WTC11 (cell line): ENCODE results near the gene SART3.

ENCODE experiments used
- AFF4 ChIP-seq: sonication (generic); formaldehyde crosslinking; IDR thresholded peaks from 2 replicates; pipeline ENCODE4 v1.8.1; 2023; ENCODE audit warnings: mild to moderate bottlenecking, missing genetic modification reagents, borderline replicate concordance
- CREB1 ChIP-seq: sonication (generic); formaldehyde crosslinking; IDR thresholded peaks from 2 replicates; pipeline ENCODE4 v1.8.0; 2023; ENCODE audit warnings: mild to moderate bottlenecking, missing genetic modification reagents
- CREM ChIP-seq: sonication (generic); formaldehyde crosslinking; IDR thresholded peaks from 2 replicates; pipeline ENCODE4 v1.8.1; 2022; ENCODE audit warnings: mild to moderate bottlenecking, missing genetic modification reagents, moderate library complexity
- CTCF ChIP-seq: fragments of 200-600 bp; IDR thresholded peaks from 2 replicates; pipeline ENCODE4 v1.8.0; 2022; ENCODE audit warnings: antibody characterized with exemption
- FOXP4 ChIP-seq: sonication (generic); formaldehyde crosslinking; IDR thresholded peaks from 2 replicates; pipeline ENCODE4 v1.8.0; 2022; ENCODE audit warnings: mild to moderate bottlenecking, missing genetic modification reagents
- NR1H2 ChIP-seq: sonication (generic); formaldehyde crosslinking; IDR thresholded peaks from 2 replicates; pipeline ENCODE4 v1.9.0; 2021; ENCODE audit warnings: mild to moderate bottlenecking, moderate library complexity, missing genetic modification reagents
- NR3C1 ChIP-seq: sonication (generic); formaldehyde crosslinking; conservative IDR thresholded peaks from 2 replicates; pipeline ENCODE4 v1.8.1; 2023; ENCODE audit warnings: low read depth, mild to moderate bottlenecking, missing genetic modification reagents
- USF1 ChIP-seq: sonication (generic); formaldehyde crosslinking; IDR thresholded peaks from 2 replicates; pipeline ENCODE4 v1.8.0; 2022; ENCODE audit warnings: mild to moderate bottlenecking, missing genetic modification reagents
- ZBTB43 ChIP-seq: sonication (generic); formaldehyde crosslinking; IDR thresholded peaks from 2 replicates; pipeline ENCODE4 v1.8.1; 2023; ENCODE audit warnings: mild to moderate bottlenecking, missing genetic modification reagents
- ZNF121 ChIP-seq: sonication (generic); formaldehyde crosslinking; IDR thresholded peaks from 2 replicates; pipeline ENCODE4 v1.8.0; 2023; ENCODE audit warnings: missing genetic modification reagents
- ZNF317 ChIP-seq: sonication (generic); formaldehyde crosslinking; IDR thresholded peaks from 2 replicates; pipeline ENCODE4 v1.8.1; 2023; ENCODE audit warnings: low read depth, mild to moderate bottlenecking, moderate library complexity, missing genetic modification reagents, borderline replicate concordance
- ZNF423 ChIP-seq: fragments of 250-450 bp; sonication (Bioruptor Pico); IDR thresholded peaks from 2 replicates; pipeline ENCODE4 v2.1.2; 2022; ENCODE audit warnings: mild to moderate bottlenecking, moderate library complexity
- ZSCAN18 ChIP-seq: fragments of 250-450 bp; sonication (Bioruptor Pico); IDR thresholded peaks from 2 replicates; pipeline ENCODE4 v2.1.2; 2022; ENCODE audit warnings: mild to moderate bottlenecking, moderate library complexity

- TF ChIP-seq ZSCAN18 (no peak), NR3C1 (no peak), ZBTB43 (no peak), ZNF423 (CRISPR knock-in tag) (no peak), CTCF (no peak), NR1H2 (CRISPR knock-in tag) (no peak), CREM (CRISPR knock-in tag) (no peak), USF1 (CRISPR knock-in tag) (no peak), AFF4 (CRISPR knock-in tag) (no peak), CREB1 (CRISPR knock-in tag) (no peak), ZNF121 (CRISPR knock-in tag) (no peak), ZNF317 (CRISPR knock-in tag) (no peak), FOXP4 (no peak)
Observed at GRCh38 chr12:108575199-108575912, 14.4 kb upstream of the SART3 start.
